Naive B cell (primary cell): Measurements from ENCODE around the gene MAML2. TPM values are rescaled to one million over a fixed set of nuclear protein-coding genes. Genes with fewer than 3 reads are reported as not detected.
A peak's percentile ranks its signal among the peaks of the same experiment; 100 is the strongest.

Experiments
- ATAC-seq, 2 donors: fragments of 150-1000 bp; cut with Tn5 transposase; 2 replicates each; pipeline ENCODE4 v1.10.0; 2021; ENCODE audit warnings: low read depth in 2 of 2, mild to moderate bottlenecking in 2 of 2, moderate library complexity in 2 of 2
- DNase-seq: peaks from one replicate; pipeline ENCODE4 v3.0.0; 2022
- H3K27ac Mint-ChIP-seq, 6 donors: one replicate each; pipeline ENCODE4 v1.8.0; 2020 to 2022; ENCODE audit warnings: mild to moderate bottlenecking in 6 of 6, mixed read lengths in 6 of 6, moderate library complexity in 5 of 6, inconsistent platforms in 2 of 6
- H3K27me3 Mint-ChIP-seq, 3 donors: one replicate each; pipeline ENCODE4 v1.8.0; 2021 to 2022; ENCODE audit warnings: mixed read lengths in 3 of 3, mild to moderate bottlenecking in 1 of 3
- H3K36me3 Mint-ChIP-seq, 2 donors: one replicate each; pipeline ENCODE4 v1.8.0; 2020 to 2022; ENCODE audit warnings: mixed read lengths in 2 of 2, inconsistent platforms in 1 of 2, mild to moderate bottlenecking in 1 of 2
- H3K4me1 Mint-ChIP-seq, 3 donors: one replicate each; pipeline ENCODE4 v1.8.0; 2020 to 2022; ENCODE audit warnings: mixed read lengths in 3 of 3, inconsistent platforms in 1 of 3, mild to moderate bottlenecking in 1 of 3, moderate library complexity in 1 of 3
- H3K4me3 Mint-ChIP-seq, 8 donors: one replicate each; pipeline ENCODE4 v1.8.0; 2020 to 2022; ENCODE audit warnings: mild to moderate bottlenecking in 8 of 8, mixed read lengths in 8 of 8, moderate library complexity in 8 of 8, inconsistent platforms in 2 of 8
- H3K9me3 Mint-ChIP-seq, 7 donors: one replicate each; pipeline ENCODE4 v1.8.0; 2020 to 2022; ENCODE audit warnings: mixed read lengths in 7 of 7, mild to moderate bottlenecking in 5 of 7, inconsistent platforms in 2 of 7, moderate library complexity in 1 of 7
- polyA plus RNA-seq, 6 donors: library from polyadenylated mRNA; unstranded; fragments of 300-500 nt; fragmentation: Illumina TruSeq; gene quantifications; one replicate each; pipeline ENCODE4 v1.2.3, GENCODE V29; 2021; ENCODE audit warnings: low read depth in 6 of 6

Gene MAML2
- polyA plus RNA-seq, 6 donors from 2014 or later = 0.06 to 9.0 (median 3.5) TPM

DNA sequence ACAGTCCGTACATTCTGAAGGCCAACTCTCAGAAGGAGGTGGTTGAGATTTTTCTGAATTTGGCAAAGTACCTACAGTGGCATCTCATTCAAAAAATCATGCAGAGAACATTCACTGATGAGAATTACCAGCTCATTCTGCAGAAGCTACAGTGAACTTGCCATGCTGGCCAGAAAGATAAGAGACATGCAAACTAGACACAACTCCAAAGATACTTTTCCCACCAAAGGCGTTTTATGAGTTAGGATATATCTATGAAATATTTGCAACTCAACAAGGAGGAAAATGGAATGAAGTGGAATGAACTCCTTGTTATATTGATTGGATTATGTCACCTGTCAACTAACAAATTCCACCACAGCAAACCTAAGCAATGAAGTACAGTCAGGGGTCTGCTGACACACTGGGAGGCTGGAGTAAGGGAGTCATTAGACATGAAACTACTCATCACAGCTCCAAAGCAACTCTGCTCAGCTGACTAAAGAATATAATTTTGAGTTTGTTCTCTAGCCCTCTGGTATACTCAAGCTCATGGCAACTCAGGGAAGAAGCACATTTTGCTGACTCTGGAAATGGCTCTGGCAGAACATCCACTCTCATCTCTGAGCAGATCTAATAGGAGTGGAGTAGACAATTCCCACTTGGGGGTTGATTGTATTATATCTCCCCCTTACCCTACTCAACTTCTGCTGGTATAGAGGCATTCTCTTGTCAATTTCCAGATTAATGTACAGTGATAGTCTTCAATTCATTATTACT is 22.9 kb downstream of the MAML2 start:
- no peak for ATAC-seq
- Mint-ChIP-seq H3K9me3 (no peaks in the 10 kb centered on the region), H3K4me3 (no peak overlapping the region), H3K36me3 (peaks cover 20 to 36% of the 10 kb centered on the region in 2 donors), H3K27ac (peak overlapping the region in 4 of 6 donors; percentile 0 to 18 (median 12)), H3K4me1 (peaks cover 26 to 44% (median 32%) of the 10 kb centered on the region in 3 donors), H3K27me3 (no peaks in the 10 kb centered on the region)
- no peak for DNase-seq

- Mint-ChIP-seq H3K27me3 (no peaks in the 10 kb centered on the region), H3K4me1 (peaks cover 38 to 56% (median 42%) of the 10 kb centered on the region in 3 donors), H3K9me3 (no peaks in the 10 kb centered on the region), H3K27ac (no peak overlapping the region), H3K4me3 (no peak overlapping the region), H3K36me3 (peaks cover 20 to 36% of the 10 kb centered on the region in 2 donors)
- ATAC-seq (no peak), DNase-seq (no peak)
Observed at GRCh38 chr11:96318850-96319249, 24.1 kb downstream of the MAML2 start.

DNA sequence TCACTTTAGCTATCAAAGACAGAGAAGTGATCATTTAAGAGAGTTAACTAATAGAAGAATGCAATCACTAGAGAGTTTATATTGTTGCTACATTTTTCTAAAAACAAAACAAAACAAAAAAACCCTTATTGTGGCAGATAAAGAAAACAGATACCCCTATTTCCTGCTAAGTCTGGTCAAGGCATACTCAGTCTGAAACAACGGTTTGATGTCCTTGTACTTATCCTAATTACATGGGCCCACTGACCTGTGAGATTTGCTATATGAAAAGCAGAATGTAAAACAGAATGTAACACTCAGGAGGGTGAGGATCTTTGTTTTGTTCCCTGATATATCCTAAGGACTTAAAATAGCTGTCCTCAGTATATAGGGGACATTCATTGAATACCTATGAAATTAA is 24.6 kb downstream of the MAML2 start:
- H3K4me3 Mint-ChIP-seq = no peak overlapping the region
- peak overlapping the region in 1 of 6 donors; percentile 39 for H3K27ac Mint-ChIP-seq
- H3K27me3 Mint-ChIP-seq = no peaks in the 10 kb centered on the region
- peaks cover 20 to 34% of the 10 kb centered on the region in 2 donors for H3K36me3 Mint-ChIP-seq
- ATAC-seq = no peak
- H3K4me1 Mint-ChIP-seq = peaks cover 40 to 60% (median 45%) of the 10 kb centered on the region in 3 donors
- DNase-seq = no peak
- H3K9me3 Mint-ChIP-seq = no peaks in the 10 kb centered on the region

DNA sequence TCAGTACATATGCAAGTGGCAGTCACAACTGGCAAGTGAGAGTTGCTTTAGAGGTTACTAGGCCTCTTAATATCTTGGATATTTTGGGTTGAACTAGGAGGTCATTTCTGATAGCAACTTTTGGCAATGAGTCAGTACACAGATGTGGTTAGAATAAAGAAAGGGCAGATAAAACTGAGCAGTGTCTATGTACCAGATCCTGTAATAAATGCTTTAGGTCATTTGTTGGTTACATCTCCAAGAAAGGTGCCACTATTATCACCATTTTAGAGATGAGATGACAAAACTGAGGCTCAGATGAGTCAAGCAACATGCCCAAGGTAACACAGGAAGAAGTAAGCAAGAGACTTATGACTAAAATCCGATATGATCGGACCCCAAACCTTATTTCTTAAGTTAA is 25.0 kb downstream of the MAML2 start:
- Mint-ChIP-seq H3K9me3 (no peaks in the 10 kb centered on the region), H3K27ac (peak overlapping the region in 1 of 6 donors; percentile 39), H3K4me3 (no peak overlapping the region), H3K4me1 (peaks cover 44 to 64% (median 49%) of the 10 kb centered on the region in 3 donors), H3K27me3 (no peaks in the 10 kb centered on the region), H3K36me3 (peaks cover 20 to 30% of the 10 kb centered on the region in 2 donors)
- no peak for DNase-seq
- no peak for ATAC-seq

DNA sequence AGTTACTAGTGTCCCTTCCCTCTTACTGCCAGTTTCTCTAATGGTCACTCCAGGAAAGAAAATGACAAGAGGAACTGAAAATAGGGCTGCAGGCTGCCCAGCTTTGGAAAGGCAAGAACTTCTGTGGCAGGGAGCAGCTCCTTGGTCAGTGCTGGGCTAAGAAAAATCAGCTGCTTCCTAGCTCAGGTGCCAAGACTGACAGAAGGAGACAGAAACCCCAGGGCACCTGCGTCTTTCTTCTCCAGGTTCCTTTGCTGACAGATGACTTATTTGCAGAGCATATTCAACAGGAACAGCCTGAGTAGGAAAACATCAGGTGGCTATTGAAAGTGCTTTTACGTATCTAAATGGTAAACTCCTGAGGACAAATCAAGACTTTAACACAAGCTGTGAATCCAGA is 25.4 kb downstream of the MAML2 start:
- DNase-seq (no peak), ATAC-seq (no peak)
- H3K27me3 Mint-ChIP-seq = no peaks in the 10 kb centered on the region
- H3K27ac Mint-ChIP-seq = peak overlapping the region in 1 of 6 donors; percentile 31
- peaks cover 20 to 30% of the 10 kb centered on the region in 2 donors for H3K36me3 Mint-ChIP-seq
- no peak overlapping the region for H3K4me3 Mint-ChIP-seq
- no peaks in the 10 kb centered on the region for H3K9me3 Mint-ChIP-seq
- peaks cover 45 to 64% (median 51%) of the 10 kb centered on the region in 3 donors for H3K4me1 Mint-ChIP-seq

- no peak for DNase-seq
- H3K4me3 Mint-ChIP-seq = no peak overlapping the region
Observed at GRCh38 chr11:96316869-96317268, 26.1 kb downstream of the MAML2 start.

DNA sequence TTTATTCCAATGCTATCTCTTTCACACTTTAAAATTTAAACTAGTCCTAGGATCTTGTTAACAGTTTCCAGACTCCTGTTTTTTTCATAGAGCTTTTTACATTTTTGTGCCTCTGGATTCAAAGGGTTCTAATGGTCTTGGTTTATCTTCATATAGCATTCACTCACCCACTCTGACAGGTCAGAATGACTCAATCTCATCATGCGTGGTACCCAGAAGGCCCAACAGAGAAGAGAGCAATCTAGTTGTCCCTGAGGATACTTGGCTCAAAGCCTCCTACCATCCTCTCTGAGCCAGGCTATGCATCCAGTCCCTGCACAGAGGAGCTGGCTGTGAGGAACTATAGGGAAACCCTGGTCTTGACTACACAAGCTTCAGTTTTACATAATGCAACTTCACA is 27.5 kb downstream of the MAML2 start:
- Mint-ChIP-seq H3K4me3 (peak overlapping the region in 2 of 8 donors; percentile 6 to 62), H3K4me1 (peaks cover 51 to 55% (median 53%) of the 10 kb centered on the region in 3 donors), H3K9me3 (no peaks in the 10 kb centered on the region), H3K36me3 (peaks cover 15 to 28% of the 10 kb centered on the region in 2 donors), H3K27ac (peak overlapping the region in 1 of 6 donors; percentile 81), H3K27me3 (no peaks in the 10 kb centered on the region)
- no peak for ATAC-seq
- DNase-seq = no peak

More at GRCh38 chr11:96316869-96317268, 26.1 kb downstream of the MAML2 start:
- H3K27me3 Mint-ChIP-seq = no peaks in the 10 kb centered on the region
- no peaks in the 10 kb centered on the region for H3K9me3 Mint-ChIP-seq
- ATAC-seq = no peak
- peaks cover 20 to 28% of the 10 kb centered on the region in 2 donors for H3K36me3 Mint-ChIP-seq
- no peak overlapping the region for H3K27ac Mint-ChIP-seq
- peaks cover 49 to 65% (median 55%) of the 10 kb centered on the region in 3 donors for H3K4me1 Mint-ChIP-seq

DNA sequence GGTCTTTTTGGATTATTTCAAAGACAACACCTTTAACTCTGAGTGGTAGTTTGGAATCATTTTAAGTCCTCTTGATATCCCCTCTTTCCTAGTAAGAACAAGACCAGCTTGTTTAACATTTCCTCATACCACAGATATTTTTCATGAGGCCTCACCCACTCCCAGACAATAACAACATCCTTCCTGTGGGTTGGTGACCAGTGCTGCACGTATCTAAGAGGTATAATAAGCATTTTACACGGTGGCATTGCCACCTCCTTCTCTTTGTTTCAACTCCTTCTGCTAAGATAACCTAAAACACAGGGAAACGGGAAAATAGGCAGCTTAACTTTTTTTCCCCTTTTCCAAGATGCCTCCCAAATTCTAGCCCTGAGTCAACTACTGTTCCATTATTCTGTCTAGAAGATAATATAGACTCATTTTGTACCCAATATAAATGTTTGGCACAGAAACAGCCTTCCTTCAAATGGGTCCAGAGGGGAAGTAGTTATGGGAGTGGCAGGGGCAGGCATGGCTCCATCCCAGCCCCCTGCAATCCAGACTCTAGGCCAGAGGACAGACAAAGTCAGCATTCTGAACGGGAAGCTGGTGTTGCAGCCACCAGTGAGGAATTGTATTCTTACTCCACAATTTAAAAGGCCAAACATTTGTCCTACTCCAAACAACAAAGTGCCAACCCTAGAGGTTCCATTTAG is 28.5 kb downstream of the MAML2 start:
- Mint-ChIP-seq H3K4me3 (peak overlapping the region in 3 of 8 donors; percentile 50 to 68 (median 52)), H3K4me1 (peaks cover 49 to 52% (median 51%) of the 10 kb centered on the region in 3 donors), H3K27me3 (no peaks in the 10 kb centered on the region), H3K36me3 (peaks cover 12 to 23% of the 10 kb centered on the region in 2 donors), H3K27ac (peak overlapping the region in 4 of 6 donors; percentile 1 to 79 (median 35)), H3K9me3 (no peaks in the 10 kb centered on the region)
- no peak for DNase-seq
- no peak for ATAC-seq

DNA sequence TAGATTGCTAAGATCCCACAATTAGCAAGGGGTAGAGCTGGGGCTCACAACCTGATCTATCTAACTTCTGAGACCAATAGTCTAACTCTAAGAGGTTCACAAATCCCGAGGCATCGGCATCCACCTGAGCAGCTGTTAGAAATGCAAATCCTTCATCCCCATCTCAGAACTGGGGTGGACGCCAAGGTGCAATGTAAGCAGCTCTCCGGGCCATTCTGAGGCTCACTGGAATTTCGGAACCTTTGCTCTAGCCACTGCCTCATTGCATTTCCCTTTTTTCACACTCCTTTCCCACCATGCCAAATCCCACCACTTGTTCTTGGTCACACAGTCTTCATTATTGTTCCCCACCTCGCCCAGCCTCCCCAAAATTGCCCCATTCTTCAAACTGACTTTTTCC is 29.8 kb downstream of the MAML2 start:
- Mint-ChIP-seq H3K4me1 (peaks cover 45 to 58% (median 49%) of the 10 kb centered on the region in 3 donors), H3K36me3 (peaks cover 12 to 19% of the 10 kb centered on the region in 2 donors), H3K27ac (peak overlapping the region in 2 of 6 donors; percentile 7 to 91), H3K27me3 (no peaks in the 10 kb centered on the region), H3K9me3 (no peaks in the 10 kb centered on the region), H3K4me3 (no peak overlapping the region)
- ATAC-seq (no peak), DNase-seq (no peak)

DNA sequence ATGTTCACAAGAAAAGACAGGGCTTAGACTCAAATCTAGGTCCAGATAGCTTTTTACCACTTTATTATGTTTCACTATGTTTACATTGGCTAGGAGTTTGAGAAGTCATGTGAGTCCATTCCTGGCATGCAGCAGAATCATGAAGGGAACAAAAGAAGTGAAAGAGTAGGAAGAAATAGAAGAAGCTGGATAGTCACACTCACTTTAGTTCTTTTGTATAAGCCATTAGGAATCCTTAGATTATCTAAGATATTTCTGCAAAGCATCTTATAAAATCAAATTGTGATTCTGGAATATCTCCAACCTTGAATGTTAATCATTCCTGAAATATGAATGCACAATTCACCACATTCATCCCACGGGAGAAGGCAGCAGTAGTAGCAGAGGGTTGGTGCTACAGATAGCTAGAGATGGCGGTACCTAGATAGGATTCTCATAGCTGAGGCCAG is 31.9 kb downstream of the MAML2 start:
- no peak for DNase-seq
- no peak overlapping the region for H3K4me3 Mint-ChIP-seq
- H3K4me1 Mint-ChIP-seq = peaks cover 47 to 58% (median 56%) of the 10 kb centered on the region in 3 donors
- no peaks in the 10 kb centered on the region for H3K9me3 Mint-ChIP-seq
- H3K27ac Mint-ChIP-seq = peak overlapping the region in 3 of 6 donors; percentile 59 to 69 (median 65)
- no peak for ATAC-seq
- H3K36me3 Mint-ChIP-seq = peaks cover 3 to 9% of the 10 kb centered on the region in 2 donors
- H3K27me3 Mint-ChIP-seq = no peaks in the 10 kb centered on the region

- Mint-ChIP-seq H3K9me3 (no peaks in the 10 kb centered on the region), H3K4me1 (peaks cover 40 to 49% (median 48%) of the 10 kb centered on the region in 3 donors), H3K4me3 (no peak overlapping the region), H3K27ac (no peak overlapping the region), H3K36me3 (peaks cover 0 to 7% of the 10 kb centered on the region in 2 donors), H3K27me3 (no peaks in the 10 kb centered on the region)
- ATAC-seq (no peak), DNase-seq (no peak)
Observed at GRCh38 chr11:96310236-96310635, 32.8 kb downstream of the MAML2 start.

- H3K4me1 Mint-ChIP-seq = peaks cover 36 to 44% (median 44%) of the 10 kb centered on the region in 3 donors
- no peaks in the 10 kb centered on the region for H3K9me3 Mint-ChIP-seq
- H3K36me3 Mint-ChIP-seq = peaks cover 0 to 7% of the 10 kb centered on the region in 2 donors
- H3K27ac Mint-ChIP-seq = no peak overlapping the region
- ATAC-seq (no peak), DNase-seq (no peak)
- peak overlapping the region in 1 of 8 donors; percentile 7 for H3K4me3 Mint-ChIP-seq
- H3K27me3 Mint-ChIP-seq = no peaks in the 10 kb centered on the region
Observed at GRCh38 chr11:96309643-96310017, 33.4 kb downstream of the MAML2 start.

- no peak for DNase-seq
- Mint-ChIP-seq H3K36me3 (peaks cover 0 to 7% of the 10 kb centered on the region in 2 donors), H3K4me3 (no peak overlapping the region), H3K9me3 (no peaks in the 10 kb centered on the region), H3K27me3 (no peaks in the 10 kb centered on the region), H3K4me1 (peaks cover 31 to 43% (median 40%) of the 10 kb centered on the region in 3 donors), H3K27ac (peak overlapping the region in 3 of 6 donors; percentile 16 to 63 (median 16))
- no peak for ATAC-seq
Observed at GRCh38 chr11:96309016-96309642, 33.9 kb downstream of the MAML2 start.
